ENCODE data around the gene ZDHHC1.

The ZDHHC1 gene

GRCh38 chr16:67447508-67448076 lies 31.3 kb upstream of the ZDHHC1 start:
- H3K14ac ChIP-seq (ENCODE audit: low read length), result no peak overlapping the region
- peak; percentile 61 to 75 for DNase-seq

GRCh38 chr16:67446968-67447507 lies 30.8 kb upstream of the ZDHHC1 start:
- no peak overlapping the region for H3K4ac ChIP-seq (ENCODE audit: low read depth, low read length)
- no peak overlapping the region for H4K12ac ChIP-seq (ENCODE audit: low read depth, low read length)
- H2BK12ac ChIP-seq (ENCODE audit: low read length), result no peak overlapping the region
- H3K9ac ChIP-seq (ENCODE audit: low read length), result no peak overlapping the region
- no peak overlapping the region for H3K27ac ChIP-seq (ENCODE audit: low read depth, low read length)
- no peak overlapping the region for H3K18ac ChIP-seq (ENCODE audit: low read length)
- no peaks in the 10 kb centered on the region for H3K4me1 ChIP-seq (ENCODE audit: control insufficient read depth in 1 of 2, insufficient read depth in 2 of 2, low read length in 2 of 2)
- H4K91ac ChIP-seq (ENCODE audit: low read depth, low read length), result no peak overlapping the region
- peaks cover 53 to 68% of the 10 kb centered on the region in 2 experiments for H3K36me3 ChIP-seq (ENCODE audit: control insufficient read depth in 1 of 2, insufficient read depth in 2 of 2, low read length in 2 of 2)
- H3K79me1 ChIP-seq (ENCODE audit: low read length), result no peaks in the 10 kb centered on the region
- H2AK5ac ChIP-seq (ENCODE audit: low read length), result no peak overlapping the region
- no peak overlapping the region for H2AFZ ChIP-seq (ENCODE audit: insufficient read depth, low read length, poor library complexity)
- H3K4me3 ChIP-seq (ENCODE audit: low read depth, low read length), result no peak overlapping the region
- no peaks in the 10 kb centered on the region for H3K27me3 ChIP-seq (ENCODE audit: insufficient read depth, low read length)
- no peak overlapping the region for H2BK5ac ChIP-seq (ENCODE audit: low read depth, low read length, poor library complexity)
- H3K79me2 ChIP-seq (ENCODE audit: control insufficient read depth, insufficient read depth, low read length, poor library complexity), result no peaks in the 10 kb centered on the region
- H3K14ac ChIP-seq (ENCODE audit: low read length), result no peak overlapping the region
- no peak overlapping the region for H3K4me2 ChIP-seq (ENCODE audit: low read length)
- peaks cover 3% of the 10 kb centered on the region for H3K9me3 ChIP-seq (ENCODE audit: insufficient read depth, low read depth, low read length)
- no peak overlapping the region for H3K23ac ChIP-seq (ENCODE audit: low read length)
- H4K8ac ChIP-seq (ENCODE audit: low read depth, low read length), result no peak overlapping the region
- DNase-seq, result no peak
- H2BK120ac ChIP-seq (ENCODE audit: insufficient read depth, low read length, poor library complexity), result no peak overlapping the region
- WGBS (ENCODE audit: extremely low coverage, insufficient coverage, insufficient read length), result no CpG with 5 or more reads among the region's 8 CpGs

More at GRCh38 chr16:67447508-67448076, 31.3 kb upstream of the ZDHHC1 start:
- Histone ChIP-seq H3K79me2 (ENCODE audit: control insufficient read depth, insufficient read depth, low read length, poor library complexity) (no peaks in the 10 kb centered on the region), H3K18ac (ENCODE audit: low read length) (no peak overlapping the region), H4K91ac (ENCODE audit: low read depth, low read length) (no peak overlapping the region), H3K36me3 (ENCODE audit: control insufficient read depth in 1 of 2, insufficient read depth in 2 of 2, low read length in 2 of 2) (peaks cover 55 to 68% of the 10 kb centered on the region in 2 experiments), H3K27ac (ENCODE audit: low read depth, low read length) (no peak overlapping the region), H3K4ac (ENCODE audit: low read depth, low read length) (no peak overlapping the region), H3K9ac (ENCODE audit: low read length) (no peak overlapping the region), H3K9me3 (ENCODE audit: insufficient read depth, low read depth, low read length) (peaks cover under 1% of the 10 kb centered on the region), H3K79me1 (ENCODE audit: low read length) (no peaks in the 10 kb centered on the region), H2AK5ac (ENCODE audit: low read length) (no peak overlapping the region), H4K8ac (ENCODE audit: low read depth, low read length) (no peak overlapping the region), H4K12ac (ENCODE audit: low read depth, low read length) (no peak overlapping the region), H3K4me2 (ENCODE audit: low read length) (no peak overlapping the region), H3K27me3 (ENCODE audit: insufficient read depth, low read length) (no peaks in the 10 kb centered on the region), H2BK12ac (ENCODE audit: low read length) (no peak overlapping the region), H2AFZ (ENCODE audit: insufficient read depth, low read length, poor library complexity) (no peak overlapping the region), H3K4me3 (ENCODE audit: low read depth, low read length) (no peak overlapping the region), H3K4me1 (ENCODE audit: control insufficient read depth in 1 of 2, insufficient read depth in 2 of 2, low read length in 2 of 2) (no peaks in the 10 kb centered on the region), H2BK120ac (ENCODE audit: insufficient read depth, low read length, poor library complexity) (no peak overlapping the region), H3K23ac (ENCODE audit: low read length) (no peak overlapping the region), H2BK5ac (ENCODE audit: low read depth, low read length, poor library complexity) (no peak overlapping the region)
- no CpG with 5 or more reads among the region's 6 CpGs for WGBS (ENCODE audit: extremely low coverage, insufficient coverage, insufficient read length)

GRCh38 chr16:67445913-67446907 lies 29.9 kb upstream of the ZDHHC1 start:
- no peaks in the 10 kb centered on the region for H3K4me1 ChIP-seq (ENCODE audit: control insufficient read depth in 1 of 2, insufficient read depth in 2 of 2, low read length in 2 of 2)
- H3K4me3 ChIP-seq (ENCODE audit: low read depth, low read length), result no peak overlapping the region
- no peaks in the 10 kb centered on the region for H3K79me2 ChIP-seq (ENCODE audit: control insufficient read depth, insufficient read depth, low read length, poor library complexity)
- no peak overlapping the region for H3K23ac ChIP-seq (ENCODE audit: low read length)
- no peak overlapping the region for H2BK12ac ChIP-seq (ENCODE audit: low read length)
- no peak overlapping the region for H3K9ac ChIP-seq (ENCODE audit: low read length)
- H3K9me3 ChIP-seq (ENCODE audit: insufficient read depth, low read depth, low read length), result peaks cover 3% of the 10 kb centered on the region
- no CpG with 5 or more reads among the region's 12 CpGs for WGBS (ENCODE audit: extremely low coverage, insufficient coverage, insufficient read length)
- no peaks in the 10 kb centered on the region for H3K27me3 ChIP-seq (ENCODE audit: insufficient read depth, low read length)
- DNase-seq, result no peak
- no peak overlapping the region for H3K18ac ChIP-seq (ENCODE audit: low read length)
- H3K27ac ChIP-seq (ENCODE audit: low read depth, low read length), result no peak overlapping the region
- no peaks in the 10 kb centered on the region for H3K79me1 ChIP-seq (ENCODE audit: low read length)
- H4K91ac ChIP-seq (ENCODE audit: low read depth, low read length), result no peak overlapping the region
- H3K4ac ChIP-seq (ENCODE audit: low read depth, low read length), result no peak overlapping the region
- H2AFZ ChIP-seq (ENCODE audit: insufficient read depth, low read length, poor library complexity), result peak overlapping the region; percentile 42
- no peak overlapping the region for H2BK120ac ChIP-seq (ENCODE audit: insufficient read depth, low read length, poor library complexity)
- H3K14ac ChIP-seq (ENCODE audit: low read length), result no peak overlapping the region
- H4K8ac ChIP-seq (ENCODE audit: low read depth, low read length), result no peak overlapping the region
- no peak overlapping the region for H2AK5ac ChIP-seq (ENCODE audit: low read length)
- H3K36me3 ChIP-seq (ENCODE audit: control insufficient read depth in 1 of 2, insufficient read depth in 2 of 2, low read length in 2 of 2), result peaks cover 46 to 62% of the 10 kb centered on the region in 2 experiments
- no peak overlapping the region for H4K12ac ChIP-seq (ENCODE audit: low read depth, low read length)
- no peak overlapping the region for H3K4me2 ChIP-seq (ENCODE audit: low read length)
- no peak overlapping the region for H2BK5ac ChIP-seq (ENCODE audit: low read depth, low read length, poor library complexity)

GRCh38 chr16:67445441-67445912 lies 29.2 kb upstream of the ZDHHC1 start:
- no peak overlapping the region for H4K12ac ChIP-seq (ENCODE audit: low read depth, low read length)
- no peaks in the 10 kb centered on the region for H3K27me3 ChIP-seq (ENCODE audit: insufficient read depth, low read length)
- peaks cover 3% of the 10 kb centered on the region for H3K9me3 ChIP-seq (ENCODE audit: insufficient read depth, low read depth, low read length)
- no peak overlapping the region for H3K23ac ChIP-seq (ENCODE audit: low read length)
- no peak overlapping the region for H3K27ac ChIP-seq (ENCODE audit: low read depth, low read length)
- H3K4me1 ChIP-seq (ENCODE audit: control insufficient read depth in 1 of 2, insufficient read depth in 2 of 2, low read length in 2 of 2), result no peaks in the 10 kb centered on the region
- H2AK5ac ChIP-seq (ENCODE audit: low read length), result no peak overlapping the region
- H3K9ac ChIP-seq (ENCODE audit: low read length), result no peak overlapping the region
- no CpG with 5 or more reads among the region's 3 CpGs for WGBS (ENCODE audit: extremely low coverage, insufficient coverage, insufficient read length)
- H3K79me1 ChIP-seq (ENCODE audit: low read length), result no peaks in the 10 kb centered on the region
- no peak overlapping the region for H3K18ac ChIP-seq (ENCODE audit: low read length)
- DNase-seq, result no peak
- no peak overlapping the region for H3K4ac ChIP-seq (ENCODE audit: low read depth, low read length)
- H3K4me3 ChIP-seq (ENCODE audit: low read depth, low read length), result no peak overlapping the region
- H2AFZ ChIP-seq (ENCODE audit: insufficient read depth, low read length, poor library complexity), result no peak overlapping the region
- no peak overlapping the region for H3K4me2 ChIP-seq (ENCODE audit: low read length)
- peaks cover 48 to 62% of the 10 kb centered on the region in 2 experiments for H3K36me3 ChIP-seq (ENCODE audit: control insufficient read depth in 1 of 2, insufficient read depth in 2 of 2, low read length in 2 of 2)
- H4K8ac ChIP-seq (ENCODE audit: low read depth, low read length), result no peak overlapping the region
- no peak overlapping the region for H3K14ac ChIP-seq (ENCODE audit: low read length)
- no peaks in the 10 kb centered on the region for H3K79me2 ChIP-seq (ENCODE audit: control insufficient read depth, insufficient read depth, low read length, poor library complexity)
- H2BK12ac ChIP-seq (ENCODE audit: low read length), result no peak overlapping the region
- H2BK120ac ChIP-seq (ENCODE audit: insufficient read depth, low read length, poor library complexity), result no peak overlapping the region
- no peak overlapping the region for H4K91ac ChIP-seq (ENCODE audit: low read depth, low read length)
- no peak overlapping the region for H2BK5ac ChIP-seq (ENCODE audit: low read depth, low read length, poor library complexity)
